TTC549 (cell line): ENCODE data around the gene VCPKMT.

Experiments
- FAIRE-seq: peaks from 2 replicates; lab custom pipeline; 2012; peaks lifted over from hg19 to GRCh38; lab: Jason Lieb, UNC

VCPKMT gene

DNA sequence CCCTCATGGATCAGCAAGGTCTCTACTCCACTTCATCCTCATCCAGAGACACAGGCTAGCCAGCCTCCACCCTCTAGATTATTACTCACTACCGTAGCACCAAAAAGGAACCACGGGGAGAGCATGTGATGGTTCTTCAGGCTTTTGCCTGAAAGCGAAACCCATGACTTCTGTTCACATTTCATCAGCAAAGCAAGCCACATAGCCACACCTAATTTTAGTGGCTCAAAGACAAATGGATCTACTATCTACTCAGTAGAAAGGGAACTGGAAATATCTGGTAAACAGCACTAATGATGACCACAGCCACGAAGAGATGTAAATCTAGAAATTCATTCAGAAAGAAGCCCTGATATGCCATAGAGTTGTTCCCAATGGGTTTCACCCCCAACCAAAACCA is 51.4 kb downstream of the VCPKMT start:
- FAIRE-seq: no peak

GRCh38 chr14:50063876-50064420 is 52.4 kb downstream of the VCPKMT start:
- no peak for FAIRE-seq

- no peak for FAIRE-seq
Observed at GRCh38 chr14:50062438-50063085, 53.8 kb downstream of the VCPKMT start.

DNA sequence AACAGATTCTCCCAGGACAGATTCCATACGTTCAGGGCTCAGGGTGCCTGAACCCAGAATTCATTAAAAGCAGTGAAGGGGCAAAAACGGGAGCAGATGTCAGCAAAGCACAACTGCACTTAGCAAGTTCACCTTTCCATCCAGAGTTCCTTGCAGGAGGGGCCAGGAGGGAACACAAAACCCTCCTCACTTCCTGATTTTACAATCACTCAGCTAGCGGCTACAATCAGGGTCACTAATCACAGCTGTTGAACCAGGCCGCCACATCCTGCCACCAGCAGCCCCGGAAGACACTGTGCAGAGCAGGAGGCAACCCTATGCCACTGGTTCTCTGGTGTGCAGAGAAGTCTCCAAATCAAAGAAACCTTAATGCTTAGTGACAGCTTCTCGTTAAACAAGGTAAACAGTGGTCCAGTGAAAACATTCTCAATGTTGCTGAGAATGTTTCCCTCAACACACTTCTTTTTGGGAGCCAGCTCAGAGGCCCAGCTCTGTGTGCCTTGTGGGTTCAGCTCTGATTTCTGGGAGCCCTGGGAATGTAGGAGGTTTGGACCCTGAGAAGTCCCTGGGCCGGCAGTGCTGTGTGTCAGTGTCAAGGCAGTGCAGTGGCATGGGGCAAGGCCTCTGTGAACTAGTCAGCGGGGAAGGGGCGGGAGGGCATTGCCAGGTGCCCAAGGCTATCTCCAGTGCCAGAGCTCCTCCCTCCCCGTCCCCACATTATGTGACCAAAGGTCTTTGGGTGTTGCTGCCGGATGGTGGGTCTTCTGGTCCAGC is 54.5 kb downstream of the VCPKMT start:
- no peak for FAIRE-seq

DNA sequence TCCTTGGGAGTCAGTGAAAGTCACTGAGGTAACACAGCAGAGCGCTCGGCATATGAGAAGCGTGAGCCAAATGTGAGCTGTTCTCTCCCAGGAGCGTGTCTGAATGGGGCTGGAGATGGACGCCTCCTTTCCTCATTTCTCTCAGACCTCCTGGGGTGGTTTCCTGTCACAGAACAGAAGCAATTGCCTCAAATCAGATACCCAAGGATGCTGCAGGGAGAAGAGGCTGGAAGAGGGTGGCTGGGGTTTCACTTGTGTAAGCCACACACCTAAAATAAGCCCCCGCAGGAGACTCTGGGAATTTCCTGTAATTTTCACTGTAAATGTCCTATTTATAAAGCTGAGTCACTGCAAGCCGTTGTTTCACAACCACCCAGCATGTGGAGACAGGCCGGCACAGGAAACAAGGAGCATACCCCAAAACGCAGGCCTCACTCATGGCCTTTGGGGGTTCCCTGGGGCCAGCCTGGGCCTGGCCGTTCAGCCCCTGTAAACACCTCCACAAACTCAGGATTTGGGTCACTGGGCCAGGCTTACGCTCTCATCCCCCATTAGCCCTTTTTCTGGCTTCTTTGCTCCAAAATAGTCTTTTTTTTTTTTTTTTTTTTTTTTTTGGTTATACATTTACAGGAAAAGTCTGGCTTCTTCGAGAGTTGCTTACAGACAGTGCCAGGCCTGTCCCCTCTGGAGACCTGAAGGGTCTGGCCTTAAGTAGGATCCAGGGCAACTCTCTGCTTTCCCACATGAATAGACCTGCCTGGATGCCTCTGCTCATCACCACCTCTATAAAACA is 55.3 kb downstream of the VCPKMT start:
- no peak for FAIRE-seq

DNA sequence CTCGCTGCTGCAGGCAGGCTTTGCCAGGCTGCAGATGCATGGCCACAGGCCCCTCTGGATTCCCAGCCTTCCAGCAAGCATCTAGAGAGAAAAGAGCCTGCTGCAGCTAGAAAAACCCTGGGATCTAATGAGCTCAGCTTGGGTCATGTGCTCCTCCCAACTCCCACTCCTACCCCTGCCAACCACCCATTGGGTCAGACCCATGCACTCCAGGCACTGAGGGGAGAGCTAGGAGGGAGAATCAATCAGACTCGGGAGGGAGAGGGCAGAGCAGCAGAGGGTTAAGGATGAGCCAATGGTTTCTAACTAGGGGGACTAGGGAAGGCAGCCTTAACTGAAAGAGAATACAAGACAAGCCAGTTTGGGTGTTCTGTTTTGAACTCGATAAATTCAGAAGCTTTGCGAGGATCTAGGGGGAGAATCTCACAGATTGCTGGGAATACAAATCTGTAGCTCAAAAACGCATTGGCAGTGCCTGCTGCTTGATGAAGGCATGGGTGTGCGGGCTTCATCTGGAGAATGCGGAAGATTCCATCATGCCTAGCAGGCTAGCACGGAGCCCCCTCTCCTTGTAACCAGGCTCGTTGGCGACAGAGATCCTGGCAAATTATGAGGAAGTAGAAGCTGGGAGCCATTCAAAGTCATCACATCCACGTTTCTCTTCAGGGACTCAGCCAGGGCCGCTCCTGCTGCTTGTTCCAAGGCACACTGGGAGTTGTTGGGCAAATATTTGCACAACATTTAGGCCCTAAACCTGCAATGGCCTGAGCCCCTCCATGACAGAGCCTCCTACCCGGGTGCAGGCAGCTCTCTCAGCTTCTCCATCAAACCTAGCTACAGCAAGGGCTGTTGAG is 56.4 kb downstream of the VCPKMT start:
- no peak for FAIRE-seq
